K562 (cell line): ENCODE results near the gene SEC63. TPM values are rescaled to one million over a fixed set of nuclear protein-coding genes. Genes with fewer than 3 reads are reported as not detected.

Experiments used
- ASH1L ChIP-seq: fragments of 450-650 bp; IDR thresholded peaks from 2 replicates; pipeline ENCODE4 v1.6.1; 2018; ENCODE audit warnings: borderline replicate concordance, mild to moderate bottlenecking, low read depth; ENCODE audit not compliant: partially characterized antibody
- C11orf30 ChIP-seq: fragments of 450-650 bp; IDR thresholded peaks from 2 replicates; pipeline ENCODE4 v1.6.1; 2016; ENCODE audit warnings: low read depth, mild to moderate bottlenecking
- COPS2 ChIP-seq: fragments of 450-650 bp; conservative IDR thresholded peaks from 2 replicates; pipeline ENCODE4 v1.6.1; 2016; ENCODE audit warnings: mild to moderate bottlenecking, moderate library complexity
- GTF2A2 ChIP-seq: IDR thresholded peaks from 2 replicates; pipeline ENCODE4 v1.6.1; 2016; ENCODE audit warnings: mild to moderate bottlenecking, missing genetic modification characterization, missing compliant biosample characterization
- GTF2E2 ChIP-seq: fragments of 200-800 bp; sonication (Bioruptor generic); IDR thresholded peaks from 2 replicates; pipeline ENCODE4 v1.6.1; 2016; ENCODE audit warnings: missing genetic modification characterization, missing compliant biosample characterization
- HMGN3 ChIP-seq: IDR thresholded peaks from 2 replicates; pipeline ENCODE4 v1.6.1; 2011; ENCODE audit warnings: borderline replicate concordance, low read depth, mild to moderate bottlenecking, mixed read lengths, low read length; ENCODE audit not compliant: insufficient read length; ENCODE audit errors: extremely low read depth
- MAFF ChIP-seq: IDR thresholded peaks from 2 replicates; pipeline ENCODE4 v1.6.1; 2012; ENCODE audit warnings: low read length, improper control_type of control experiment
- NFE2 ChIP-seq: IDR thresholded peaks from 2 replicates; pipeline ENCODE4 v1.6.1; 2014; ENCODE audit warnings: antibody characterized with exemption, low read depth
- NR4A1 ChIP-seq, 2 experiments: fragments of 250-450 bp in 1 of 2; fragments of 450-650 bp in 1 of 2; sonication (Bioruptor Pico) in 1 of 2; IDR thresholded peaks; 2 replicates each; pipeline versions ENCODE4 v1.4.0 to v1.6.1; 2016 to 2020; ENCODE audit warnings: mild to moderate bottlenecking in 2 of 2, missing compliant biosample characterization in 1 of 2, missing genetic modification characterization in 1 of 2, moderate library complexity in 1 of 2
- PCBP2 ChIP-seq: fragments of 200-400 bp; formaldehyde crosslinking; IDR thresholded peaks from 2 replicates; pipeline ENCODE4 v1.6.1; 2018; ENCODE audit warnings: low read length, low read depth, mild to moderate bottlenecking, moderate library complexity; ENCODE audit not compliant: poor library complexity, severe bottlenecking
- POLR3A ChIP-seq: IDR thresholded peaks from 2 replicates; pipeline ENCODE4 v1.6.1; 2011; ENCODE audit warnings: borderline replicate concordance, mild to moderate bottlenecking, moderate library complexity; ENCODE audit not compliant: insufficient read length, insufficient read depth; ENCODE audit errors: extremely low read depth
- TBL1XR1 ChIP-seq, 2 experiments: IDR thresholded peaks; 2 replicates each; pipeline ENCODE4 v1.6.1; 2012; ENCODE audit warnings: improper control_type of control experiment in 2 of 2, low read length in 2 of 2, mild to moderate bottlenecking in 1 of 2
- ZNF41 ChIP-seq: fragments of 250-450 bp; sonication (Bioruptor Pico); conservative IDR thresholded peaks from 2 replicates; pipeline ENCODE4 v1.4.0; 2020; ENCODE audit warnings: mild to moderate bottlenecking
- ZNF444 ChIP-seq: fragments of 250-450 bp; sonication (Bioruptor Pico); IDR thresholded peaks from 2 replicates; pipeline ENCODE4 v1.4.0; 2020; ENCODE audit warnings: mild to moderate bottlenecking, moderate library complexity
- polyA plus RNA-seq, 8 experiments: library from polyadenylated mRNA; depleted of rRNA in 4 of 8; stranded (reverse) in 5 of 8; unstranded in 3 of 8; fragments of >200 nt; fragmentation: Nextera tagmentation in 2 of 8; fragmentation: Illumina TruSeq in 1 of 8; extraction: Ambion mirVana in 2 of 8; extraction: Trizol in 1 of 8; gene quantifications; 2 replicates each; pipeline versions ENCODE4 v1.2.1 to v1.2.3, GENCODE V29; 2011 to 2014; ENCODE audit warnings: inconsistent platforms in 1 of 8, missing spikeins in 1 of 8
- total RNA-seq, 7 experiments: library from RNA; depleted of rRNA in 6 of 7; stranded (reverse); fragments of >200 nt in 6 of 7; fragmentation: Illumina TruSeq in 2 of 7; extraction: Trizol in 2 of 7; gene quantifications; 2 replicates each; pipeline versions ENCODE4 v1.2.1 to v1.2.3, GENCODE V29; 2011 to 2021; ENCODE audit warnings: low replicate concordance in 1 of 7
- TF ChIP-seq, protein P1 (sequence below): sonication (generic); formaldehyde crosslinking; IDR thresholded peaks from 2 replicates; pipeline ENCODE4 v1.8.0; 2022; ENCODE audit warnings: mild to moderate bottlenecking, missing genetic modification reagents
- TF ChIP-seq, protein P2 (sequence below): fragments of 250-450 bp; sonication (Bioruptor Pico); IDR thresholded peaks from 2 replicates; pipeline ENCODE4 v1.5.0; 2022; ENCODE audit warnings: mild to moderate bottlenecking

The SEC63 gene
- total and polyA plus RNA-seq, 9 of the 15 experiments (the other 6 are each of a cell fraction or from before 2014, with no cell fraction given): 13.8 to 74.6 (median 28.4) TPM

GRCh38 chr6:108004861-108005260, 46.9 kb upstream of the SEC63 start (continued):
- TF ChIP-seq, protein P1, sequence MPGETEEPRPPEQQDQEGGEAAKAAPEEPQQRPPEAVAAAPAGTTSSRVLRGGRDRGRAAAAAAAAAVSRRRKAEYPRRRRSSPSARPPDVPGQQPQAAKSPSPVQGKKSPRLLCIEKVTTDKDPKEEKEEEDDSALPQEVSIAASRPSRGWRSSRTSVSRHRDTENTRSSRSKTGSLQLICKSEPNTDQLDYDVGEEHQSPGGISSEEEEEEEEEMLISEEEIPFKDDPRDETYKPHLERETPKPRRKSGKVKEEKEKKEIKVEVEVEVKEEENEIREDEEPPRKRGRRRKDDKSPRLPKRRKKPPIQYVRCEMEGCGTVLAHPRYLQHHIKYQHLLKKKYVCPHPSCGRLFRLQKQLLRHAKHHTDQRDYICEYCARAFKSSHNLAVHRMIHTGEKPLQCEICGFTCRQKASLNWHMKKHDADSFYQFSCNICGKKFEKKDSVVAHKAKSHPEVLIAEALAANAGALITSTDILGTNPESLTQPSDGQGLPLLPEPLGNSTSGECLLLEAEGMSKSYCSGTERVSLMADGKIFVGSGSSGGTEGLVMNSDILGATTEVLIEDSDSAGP (CRISPR knock-in tag): no peak
- TF ChIP-seq ZNF444 (CRISPR knock-in tag) (no peak), TBL1XR1 (IDR thresholded peaks at IDR 0.05; ENCODE audit: low read length in 2 of 2) (no peak), NR4A1 (CRISPR knock-in tag; IDR thresholded peaks at IDR 0.05) (no peak), NR4A1 (tag; IDR thresholded peaks at IDR 0.05) (no peak), ASH1L (no peak), ZNF41 (CRISPR knock-in tag) (no peak), C11orf30 (peak; percentile 48; the same call in 1 of the 2 replicates), NFE2 (peak; percentile 68), POLR3A (no peak), MAFF (peak; percentile 43; the same call in 1 of the 2 replicates), PCBP2 (no peak), GTF2A2 (no peak), GTF2E2 (tag) (no peak), COPS2 (no peak), HMGN3 (no peak)
- TF ChIP-seq, protein P2, sequence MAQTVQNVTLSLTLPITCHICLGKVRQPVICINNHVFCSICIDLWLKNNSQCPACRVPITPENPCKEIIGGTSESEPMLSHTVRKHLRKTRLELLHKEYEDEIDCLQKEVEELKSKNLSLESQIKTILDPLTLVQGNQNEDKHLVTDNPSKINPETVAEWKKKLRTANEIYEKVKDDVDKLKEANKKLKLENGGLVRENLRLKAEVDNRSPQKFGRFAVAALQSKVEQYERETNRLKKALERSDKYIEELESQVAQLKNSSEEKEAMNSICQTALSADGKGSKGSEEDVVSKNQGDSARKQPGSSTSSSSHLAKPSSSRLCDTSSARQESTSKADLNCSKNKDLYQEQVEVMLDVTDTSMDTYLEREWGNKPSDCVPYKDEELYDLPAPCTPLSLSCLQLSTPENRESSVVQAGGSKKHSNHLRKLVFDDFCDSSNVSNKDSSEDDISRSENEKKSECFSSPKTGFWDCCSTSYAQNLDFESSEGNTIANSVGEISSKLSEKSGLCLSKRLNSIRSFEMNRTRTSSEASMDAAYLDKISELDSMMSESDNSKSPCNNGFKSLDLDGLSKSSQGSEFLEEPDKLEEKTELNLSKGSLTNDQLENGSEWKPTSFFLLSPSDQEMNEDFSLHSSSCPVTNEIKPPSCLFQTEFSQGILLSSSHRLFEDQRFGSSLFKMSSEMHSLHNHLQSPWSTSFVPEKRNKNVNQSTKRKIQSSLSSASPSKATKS (CRISPR knock-in tag): no peak
